ENCODE results near the gene GABARAPL1.

Gene GABARAPL1

GRCh38 chr12:10234562-10234961, 21.9 kb downstream of the GABARAPL1 start:
- no peak for DNase-seq (ENCODE audit: low read depth)

DNA sequence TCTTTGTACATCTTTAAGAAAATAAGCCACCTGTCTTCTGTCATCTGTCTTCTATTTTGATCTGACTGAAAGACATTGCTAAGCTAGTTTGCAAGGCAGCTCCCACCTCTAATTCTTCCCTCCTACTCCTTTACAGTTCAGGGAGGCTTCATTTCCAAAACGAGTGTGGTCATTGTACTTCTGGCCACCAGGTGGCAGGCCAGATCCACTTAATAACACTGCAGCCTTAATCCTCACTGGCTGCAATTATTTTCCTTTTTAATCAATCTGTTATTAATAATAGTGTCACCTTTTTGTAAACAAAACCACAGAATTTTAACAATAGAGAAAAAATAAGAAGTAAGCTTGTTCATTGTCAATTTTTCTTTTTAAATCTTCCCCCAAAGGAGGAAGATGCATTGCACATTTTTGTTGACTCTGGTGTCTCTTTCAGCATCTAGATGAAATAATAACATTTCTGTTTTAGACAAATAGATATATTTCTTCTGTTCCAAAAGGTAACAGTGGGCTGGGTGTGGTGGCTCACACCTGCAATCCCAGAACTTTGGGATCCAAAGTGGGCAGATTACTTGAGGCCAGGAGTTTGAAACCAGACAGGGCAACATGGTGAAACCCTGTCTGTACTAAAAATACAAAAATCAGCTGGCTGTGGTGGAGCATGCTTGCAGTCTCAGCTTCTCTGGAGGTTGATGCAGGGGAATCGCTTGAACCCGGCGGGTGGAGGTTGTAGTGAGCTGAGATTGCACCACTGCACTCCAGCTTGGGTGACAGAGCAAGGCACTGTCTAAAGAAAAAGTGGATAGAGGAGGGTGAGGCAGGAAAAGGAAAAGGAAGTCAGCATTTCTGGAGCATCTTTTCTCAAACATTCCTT, 23.3 kb downstream of the GABARAPL1 start:
- peak; percentile 59 for DNase-seq (ENCODE audit: low read depth)

DNA sequence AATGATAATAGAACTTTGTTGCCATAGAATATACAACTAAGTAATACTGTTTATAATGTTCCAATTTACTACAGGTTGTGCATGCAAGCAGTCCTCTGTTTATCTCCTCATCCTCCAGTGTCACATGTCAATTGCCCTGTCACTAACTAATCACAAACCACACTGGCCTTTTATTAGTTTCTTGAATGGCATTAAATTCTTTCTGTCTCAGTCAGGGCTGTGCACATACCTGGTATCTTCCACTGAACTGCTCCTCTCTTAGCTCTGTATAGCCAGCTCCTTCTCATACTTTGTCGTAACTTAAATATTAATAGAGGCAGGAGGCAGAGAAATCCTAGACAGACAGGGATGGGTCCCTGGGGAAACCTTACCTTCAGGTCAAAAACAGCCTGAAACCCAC, 24.0 kb downstream of the GABARAPL1 start:
- DNase-seq (ENCODE audit: low read depth), result no peak

GRCh38 chr12:10238526-10238925, 25.8 kb downstream of the GABARAPL1 start:
- no peak for DNase-seq (ENCODE audit: low read depth)

GRCh38 chr12:10241290-10241689, 28.6 kb downstream of the GABARAPL1 start:
- DNase-seq (ENCODE audit: low read depth), result no peak

- DNase-seq (ENCODE audit: low read depth), result no peak
Observed at GRCh38 chr12:10241727-10242126, 29.1 kb downstream of the GABARAPL1 start.

DNA sequence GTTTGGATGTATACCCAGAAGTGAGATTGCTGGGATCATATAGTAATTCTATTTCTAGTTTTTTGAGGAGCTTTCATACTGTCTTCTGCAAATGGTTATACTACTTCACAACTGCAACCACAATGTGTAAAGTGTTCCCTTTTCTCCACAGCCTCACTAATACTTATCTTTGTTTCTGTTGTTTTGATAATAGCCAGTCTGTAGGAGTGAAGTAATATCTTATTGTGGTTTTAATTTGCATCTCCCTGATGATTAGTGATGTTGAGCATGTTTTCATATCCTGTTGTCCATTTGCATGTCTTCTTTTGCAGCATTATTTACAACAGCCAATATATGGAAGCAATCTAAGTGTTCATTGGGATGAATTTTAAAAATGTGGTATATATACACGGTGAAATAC, 29.9 kb downstream of the GABARAPL1 start:
- no peak for DNase-seq (ENCODE audit: low read depth)

DNA sequence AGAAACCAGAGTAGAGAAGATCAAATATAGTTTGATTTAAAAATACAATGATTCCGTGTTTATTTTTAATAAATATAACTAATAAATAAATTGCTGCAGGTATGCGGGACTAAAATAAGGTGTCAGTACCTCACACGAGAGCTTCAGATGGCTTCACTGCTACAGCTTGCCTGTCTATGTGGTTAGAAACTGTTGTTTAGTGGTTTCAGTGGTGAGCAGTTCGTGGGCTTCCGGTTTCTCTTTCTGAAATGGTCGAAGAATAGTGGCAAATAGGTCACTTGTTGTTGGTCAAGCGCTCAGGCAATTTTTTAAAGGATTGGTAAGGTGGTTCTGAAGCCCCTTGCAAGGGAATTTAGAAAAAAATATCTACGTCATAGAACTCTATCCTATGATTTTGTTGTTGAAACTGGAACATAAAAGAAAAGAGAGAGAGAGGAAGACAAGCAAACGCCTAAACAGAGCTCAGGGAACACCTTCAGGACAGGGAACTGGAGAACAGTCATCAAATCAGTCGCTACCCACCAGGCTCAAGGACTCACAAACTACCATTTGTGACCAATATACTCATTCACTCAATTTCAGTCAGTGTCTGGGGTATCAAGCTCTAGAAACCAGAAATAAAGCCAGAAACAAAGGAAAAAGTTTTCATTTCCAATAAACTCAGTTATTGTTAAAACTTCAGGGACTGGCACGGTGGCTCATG, 31.3 kb downstream of the GABARAPL1 start:
- no peak for DNase-seq (ENCODE audit: low read depth)

DNA sequence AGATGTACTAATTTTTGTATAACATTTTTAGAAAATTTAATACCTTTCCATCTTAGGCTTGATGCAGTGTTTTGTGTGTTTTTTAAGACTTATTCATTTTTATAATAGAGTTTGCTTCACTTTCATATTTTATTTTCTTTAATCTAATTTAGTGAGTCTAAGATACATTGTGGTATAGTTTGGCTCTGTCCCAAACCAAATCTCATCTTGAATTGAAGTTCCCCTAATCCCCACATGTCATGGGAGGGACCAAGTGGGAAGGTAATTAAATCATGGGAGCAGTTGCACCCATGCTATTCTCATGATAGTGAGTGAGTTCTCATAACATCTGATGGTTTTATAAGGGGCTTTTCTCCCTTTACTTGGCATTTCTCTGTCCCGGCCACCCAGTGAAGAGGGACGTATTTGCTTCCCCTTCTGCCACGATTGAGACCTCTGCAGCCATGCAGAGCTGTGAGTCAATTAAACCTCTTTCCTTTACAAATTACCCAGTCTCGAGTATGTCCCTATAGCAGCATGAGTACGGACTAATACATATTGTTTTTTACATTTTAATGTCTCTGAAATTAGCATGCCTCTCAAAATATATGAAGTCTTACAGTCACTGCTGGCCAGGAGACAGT, 34.9 kb downstream of the GABARAPL1 start:
- no peak for DNase-seq (ENCODE audit: low read depth)

DNA sequence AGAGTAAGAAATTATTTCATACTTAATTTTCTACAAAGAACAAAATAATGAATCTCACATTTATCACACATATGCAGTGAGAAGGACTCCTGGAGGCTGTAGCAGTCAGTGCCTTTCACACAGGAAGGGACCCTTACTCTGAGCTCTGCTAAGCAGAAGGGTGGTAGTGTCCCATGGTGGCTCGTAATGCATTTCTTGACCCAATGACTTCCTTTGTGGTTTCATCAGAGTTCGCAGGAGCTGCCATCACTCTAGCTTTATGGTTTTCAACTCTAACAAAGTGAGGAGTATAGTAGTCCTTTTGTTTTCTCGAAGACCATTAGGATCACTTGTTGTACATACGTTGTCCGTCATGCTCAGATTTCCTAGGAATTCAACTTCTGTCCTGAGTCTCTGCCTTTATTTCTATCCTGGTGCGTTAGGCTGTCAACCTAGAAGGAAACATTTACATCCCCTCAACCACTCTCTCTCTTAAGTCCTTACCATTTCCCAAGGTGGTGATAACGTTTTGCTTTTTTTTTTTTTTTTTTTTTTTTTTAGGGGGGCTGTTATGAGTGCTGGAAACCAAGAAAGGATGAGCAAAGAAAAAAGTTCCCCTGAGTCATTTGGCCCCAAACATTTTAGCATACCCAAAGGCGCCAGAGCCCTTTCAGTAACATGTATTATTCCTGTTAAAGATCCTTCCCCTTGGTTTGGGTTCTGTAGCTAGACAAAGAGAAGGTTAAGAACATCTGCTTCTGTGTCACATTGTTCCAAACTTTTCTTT, 37.2 kb downstream of the GABARAPL1 start:
- DNase-seq (ENCODE audit: low read depth), result no peak

DNA sequence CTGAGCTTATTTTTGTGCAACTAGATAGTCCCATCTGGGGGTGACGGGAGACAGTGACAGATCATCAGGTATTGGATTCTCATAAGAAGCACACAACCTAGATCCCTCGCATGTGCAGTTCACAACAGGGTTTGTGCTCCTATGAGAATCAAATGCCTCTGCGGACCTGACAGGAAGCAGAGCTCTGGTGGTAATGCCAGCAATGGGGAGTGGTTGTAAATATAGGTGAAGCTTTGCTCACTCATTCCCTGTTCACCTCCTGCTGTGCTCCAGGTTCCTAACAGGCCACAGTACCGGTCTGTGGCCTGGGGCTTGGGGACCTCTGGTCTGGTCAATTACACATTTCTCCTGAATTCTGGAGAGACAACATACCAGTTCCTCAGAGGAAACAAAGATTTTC, 39.0 kb downstream of the GABARAPL1 start:
- no peak for DNase-seq (ENCODE audit: low read depth)

GRCh38 chr12:10252201-10252600, 39.5 kb downstream of the GABARAPL1 start:
- no peak for DNase-seq (ENCODE audit: low read depth)

DNA sequence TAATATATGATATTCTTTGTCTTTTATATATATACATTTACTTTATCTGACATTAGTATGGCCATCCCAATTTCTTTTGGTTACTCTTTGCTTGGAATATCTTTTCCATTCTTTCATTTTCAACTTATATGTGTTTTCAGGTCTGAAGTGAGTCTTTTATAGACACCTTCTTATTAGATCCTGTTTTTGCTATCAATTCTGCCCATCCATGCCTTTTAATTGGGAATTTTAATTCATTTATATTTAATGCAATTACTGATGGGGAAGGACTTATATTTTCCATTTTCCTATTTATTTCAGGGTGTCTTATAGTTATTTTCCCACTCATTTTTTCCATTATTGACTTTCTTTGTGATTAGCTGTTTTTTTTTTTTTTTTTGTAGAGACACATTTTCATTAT, 43.4 kb downstream of the GABARAPL1 start:
- DNase-seq (ENCODE audit: low read depth), result no peak

- DNase-seq (ENCODE audit: low read depth), result no peak
Observed at GRCh38 chr12:10260927-10261326, 48.2 kb downstream of the GABARAPL1 start.

DNA sequence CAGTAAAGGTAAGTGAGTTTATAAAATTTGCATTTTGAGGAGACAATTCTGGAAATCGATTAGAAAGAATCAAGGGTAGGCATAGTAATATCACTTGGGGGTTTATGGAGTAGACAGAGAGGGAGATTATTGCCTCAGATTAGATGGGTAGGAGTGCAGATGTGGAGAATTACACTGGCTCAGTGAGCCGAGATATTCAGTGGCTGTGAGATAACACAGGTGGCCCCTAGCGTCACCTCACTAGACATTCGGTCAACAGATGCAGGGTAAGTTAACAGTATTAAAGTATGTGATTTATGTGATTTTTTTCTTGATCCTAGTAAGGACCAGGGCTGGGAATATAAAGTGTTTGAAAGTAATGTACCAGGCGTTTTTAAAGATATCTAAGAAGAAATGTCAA, 55.4 kb downstream of the GABARAPL1 start:
- DNase-seq (ENCODE audit: low read depth), result no peak

DNA sequence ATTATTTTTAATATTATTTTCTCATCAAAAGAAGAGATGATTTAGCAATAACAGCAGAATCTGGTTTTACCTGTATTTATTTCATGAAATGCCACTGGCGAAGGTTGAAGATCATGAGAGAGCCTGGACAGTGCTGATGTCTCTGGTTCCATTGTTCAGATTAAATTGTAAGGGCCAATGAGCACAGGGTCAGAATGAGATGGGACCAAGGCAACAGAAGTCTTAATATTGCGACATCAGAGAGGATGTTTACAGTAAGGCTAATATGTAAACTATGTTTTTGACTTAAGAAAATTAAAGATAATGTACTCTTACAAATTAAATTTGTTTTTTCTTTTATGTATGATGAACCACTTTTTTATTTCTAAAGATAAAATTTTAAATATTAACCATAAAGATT, 59.8 kb downstream of the GABARAPL1 start:
- no peak for DNase-seq (ENCODE audit: low read depth)

All from ELR (cell line).